Adrenal gland (tissue), 12 donors: ENCODE data around the gene CACNA1C. TPM values are rescaled to one million over a fixed set of nuclear protein-coding genes. Genes with fewer than 3 reads are reported as not detected.

Experiments used
- DNase-seq, 7 donors: peaks; one replicate each; pipeline ENCODE4 v3.0.0-alpha.2; 2019 to 2020
- H3K27ac ChIP-seq, 5 donors: fragments of 200-600 bp; sonication (generic) in 4 of 5; 1 replicate in 3 of 5; 2 replicates in 2 of 5; pipeline versions ENCODE4 v1.5.1 to v1.8.0; 2016 to 2020; ENCODE audit warnings: mild to moderate bottlenecking in 1 of 5
- H3K27me3 ChIP-seq: fragments of 200-600 bp; 2 replicates; pipeline ENCODE4 v1.8.0; 2021
- H3K36me3 ChIP-seq, 2 donors: fragments of 200-600 bp; replicated peaks in 1 of 2; 1 replicate in 1 of 2; 2 replicates in 1 of 2; pipeline versions ENCODE4 v1.5.1 to v1.8.0; 2018 to 2022
- H3K4me1 ChIP-seq, 2 donors: fragments of 200-600 bp; replicated peaks in 1 of 2; 1 replicate in 1 of 2; 2 replicates in 1 of 2; pipeline versions ENCODE4 v1.5.1 to v1.8.0; 2018 to 2021
- H3K4me3 ChIP-seq, 4 donors: fragments of 200-600 bp; sonication (generic) in 3 of 4; one replicate each; pipeline ENCODE4 v1.5.1; 2016 to 2018
- H3K9me3 ChIP-seq, 3 donors: fragments of 200-600 bp; sonication (generic) in 1 of 3; replicated peaks in 1 of 3; 1 replicate in 2 of 3; 2 replicates in 1 of 3; pipeline versions ENCODE4 v1.5.1 to v1.8.0; 2016 to 2021
- CTCF ChIP-seq, 6 experiments: fragments of 450-650 bp in 4 of 6; fragments of 200-600 bp in 2 of 6; sonication (generic) in 1 of 6; IDR thresholded peaks; 1 replicate in 5 of 6; 2 replicates in 1 of 6; pipeline versions ENCODE4 v1.5.1 to v1.8.0; 2016 to 2021; ENCODE audit warnings: antibody characterized with exemption in 6 of 6, mild to moderate bottlenecking in 2 of 6, moderate library complexity in 1 of 6
- POLR2A ChIP-seq, 2 donors: fragments of 450-650 bp; IDR thresholded peaks; one replicate each; pipeline ENCODE4 v1.6.1; 2017; ENCODE audit warnings: antibody characterized with exemption in 2 of 2, mild to moderate bottlenecking in 2 of 2, moderate library complexity in 1 of 2
- WGBS, 4 donors: extraction: QIAGEN DNeasy Blood & Tissue Kit in 2 of 4; methylation state at CpG; one replicate each; pipeline versions ENCODE4 v1.1.5 to v1.1.7; 2013 to 2017; 5-methylcytosine and 5-hydroxymethylcytosine counted together
- intact Hi-C, 2 donors: fragments of 100-400 bp; cut with DNase I; formaldehyde crosslinking; loops; one replicate each; pipeline versions ENCODE4 v1.14.1 to v1.15.0; 2022 to 2023
- polyA plus RNA-seq, 3 donors: library from polyadenylated mRNA; stranded (reverse); fragments of 200-250 nt in 2 of 3; fragments of 350-450 nt in 1 of 3; fragmentation: Illumina TruSeq in 1 of 3; extraction: RNeasy Lipid Tissue Mini Kit (QIAGEN cat#74804) in 1 of 3; gene quantifications; one replicate each; pipeline ENCODE4 v1.2.3, GENCODE V29; 2013 to 2014
- total RNA-seq, 9 donors: library from RNA; depleted of rRNA in 4 of 9; stranded (reverse); fragments of >200 nt in 4 of 9; fragments of 120-200 nt in 1 of 9; fragmentation: NEBNext Ultra II Directional in 1 of 9; extraction: Animal tissue kit (Norgen Biotek cat#: 25700) in 1 of 9; gene quantifications; one replicate each; pipeline versions ENCODE4 v1.1.0 to v1.2.4, GENCODE V29; 2013 to 2023
- donor health status: healthy with polysubstance abuse.
- donor health status: Bipolar disorder and iron deficiency.
- donor health status: DM: yes; HTN: yes; CAD: no.
- donor health status: DM: no; HTN: no; CAD: no.
- donor health status: DM: no; HTN: no; CAD: no.
- donor health status: DM: yes; HTN: yes; CAD: no.

Gene CACNA1C
- total and polyA plus RNA-seq, 12 donors, result 1.4 to 5.8 (median 3.5) TPM

- H3K27ac ChIP-seq, result peak overlapping the region in 2 of 5 donors; percentile 28 to 45
- intact Hi-C loops, result no loop called here
- H3K27me3 ChIP-seq, result no peaks in the 10 kb centered on the region
- no peaks in the 10 kb centered on the region for H3K36me3 ChIP-seq
- no peak for TF ChIP-seq CTCF (IDR thresholded peaks at IDR 0.05)
- no peak for TF ChIP-seq POLR2A (IDR thresholded peaks at IDR 0.05)
- DNase-seq, result no peak
- no peak overlapping the region for H3K4me3 ChIP-seq
- peaks cover 0 to 6% of the 10 kb centered on the region in 2 donors for H3K4me1 ChIP-seq
- no peaks in the 10 kb centered on the region for H3K9me3 ChIP-seq
Observed at GRCh38 chr12:2614341-2614740, 561.6 kb downstream of the CACNA1C start.

GRCh38 chr12:2615665-2616402, 563.0 kb downstream of the CACNA1C start:
- Histone ChIP-seq H3K27me3 (no peaks in the 10 kb centered on the region), H3K4me1 (peaks cover 0 to 6% of the 10 kb centered on the region in 2 donors), H3K4me3 (no peak overlapping the region), H3K9me3 (no peaks in the 10 kb centered on the region), H3K36me3 (no peaks in the 10 kb centered on the region), H3K27ac (no peak overlapping the region)
- TF ChIP-seq POLR2A (IDR thresholded peaks at IDR 0.05) (no peak), CTCF (IDR thresholded peaks at IDR 0.05) (no peak)
- DNase-seq, result peak in 2 of 7 donors; percentile 20 to 55
- WGBS, 4 donors, result 76 to 80% (median 77%) methylated on average over 13 to 14 of the region's 14 CpGs
- intact Hi-C loops, result no loop called here

GRCh38 chr12:2616763-2617162, 564.0 kb downstream of the CACNA1C start:
- intact Hi-C loops, result no loop called here
- Histone ChIP-seq H3K4me1 (peaks cover 0 to 6% of the 10 kb centered on the region in 2 donors), H3K27me3 (no peaks in the 10 kb centered on the region), H3K9me3 (no peaks in the 10 kb centered on the region), H3K4me3 (no peak overlapping the region), H3K36me3 (no peaks in the 10 kb centered on the region), H3K27ac (no peak overlapping the region)
- TF ChIP-seq CTCF (IDR thresholded peaks at IDR 0.05) (no peak), POLR2A (IDR thresholded peaks at IDR 0.05) (no peak)
- DNase-seq, result no peak
- WGBS, 4 donors, result 52 to 72% (median 66%) methylated on average over 9 to 10 of the region's 10 CpGs

GRCh38 chr12:2617365-2617764, 564.6 kb downstream of the CACNA1C start:
- Histone ChIP-seq H3K36me3 (no peaks in the 10 kb centered on the region), H3K4me3 (no peak overlapping the region), H3K4me1 (peaks cover 0 to 6% of the 10 kb centered on the region in 2 donors), H3K9me3 (no peaks in the 10 kb centered on the region), H3K27me3 (no peaks in the 10 kb centered on the region), H3K27ac (no peak overlapping the region)
- intact Hi-C loops, result no loop called here
- 65 to 85% (median 74%) methylated on average over 2 to 8 of the region's 8 CpGs for WGBS, 4 donors
- TF ChIP-seq POLR2A (IDR thresholded peaks at IDR 0.05) (no peak), CTCF (IDR thresholded peaks at IDR 0.05) (no peak)
- peak in 1 of 7 donors; percentile 18 for DNase-seq
